K562 (cell line): ENCODE data around the gene CCN5. TPM values are rescaled to one million over a fixed set of nuclear protein-coding genes. Genes with fewer than 3 reads are reported as not detected.

Experiments used
- ATAC-seq: fragments of 200-7000 bp; cut with Tn5 transposase; 3 replicates; pipeline ENCODE4 v1.9.1; 2020; ENCODE audit warnings: moderate library complexity
- BruUV-seq: library from RNA; stranded (reverse); fragments of 400-500 nt; replicated peaks from 2 replicates; lab custom pipeline; 2021; lab: Mats Ljungman, UMichigan
- CTCF ChIA-PET: fragments of 300-600 bp; formaldehyde crosslinking; extraction: SDS; loops from one replicate; lab custom pipeline; 2021; ENCODE audit warnings: low intra/inter-chr PET ratio; lab: Yijun Ruan, JAX
- POLR2A ChIA-PET: fragments of 300-600, 350-650 bp; sonication (Branson Sonifier 250); formaldehyde crosslinking; extraction: SDS; loops from one replicate; lab custom pipeline; 2021; ENCODE audit warnings: antibody characterized with exemption, inconsistent platforms; lab: Yijun Ruan, JAX
- DNase-seq, 4 experiments: peaks; one replicate each; pipeline versions ENCODE4 v3.0.0 to v3.0.0-alpha.2; 2011 to 2018; ENCODE audit warnings: low spot score in 3 of 4, mixed read lengths in 3 of 4; ENCODE audit errors: extremely low read depth in 1 of 4
- FAIRE-seq: peaks from 2 replicates; lab custom pipeline; 2011; peaks lifted over from hg19 to GRCh38; lab: Jason Lieb, UNC
- H2AFZ ChIP-seq: 2 replicates; pipeline ENCODE4 v1.6.0; 2011; ENCODE audit warnings: low read depth, low read length, control low read depth, inconsistent platforms
- H3K27ac ChIP-seq: fragments of 200-600 bp; 3 replicates; pipeline ENCODE4 v1.8.0; 2011; ENCODE audit warnings: low read depth, mild to moderate bottlenecking, control low read depth, inconsistent platforms, low read length, moderate library complexity, mixed read lengths; ENCODE audit errors: extremely low read depth
- H3K27me3 ChIP-seq, 2 experiments: fragments of 300-600 bp in 1 of 2; 2 replicates in 1 of 2; 3 replicates in 1 of 2; pipeline versions ENCODE4 v1.6.0 to v1.8.0; 2011; ENCODE audit warnings: inconsistent platforms in 2 of 2, low read length in 2 of 2, mild to moderate bottlenecking in 1 of 2, mixed read lengths in 1 of 2, moderate library complexity in 1 of 2; ENCODE audit not compliant: control insufficient read depth in 2 of 2, insufficient read depth in 2 of 2
- H3K36me3 ChIP-seq: fragments of 300-600 bp; 3 replicates; pipeline ENCODE4 v1.8.0; 2011; ENCODE audit warnings: mild to moderate bottlenecking, low read length, inconsistent platforms; ENCODE audit not compliant: control insufficient read depth, insufficient read depth
- H3K4me1 ChIP-seq, 2 experiments: fragments of 200-600 bp in 1 of 2; replicated peaks in 1 of 2; 2 replicates in 1 of 2; 3 replicates in 1 of 2; pipeline versions ENCODE4 v1.5.1 to v1.8.0; 2011; ENCODE audit warnings: inconsistent platforms in 2 of 2, low read length in 2 of 2, mild to moderate bottlenecking in 1 of 2, mixed read lengths in 1 of 2, moderate library complexity in 1 of 2; ENCODE audit not compliant: control insufficient read depth in 2 of 2, insufficient read depth in 2 of 2
- H3K4me2 ChIP-seq: 2 replicates; pipeline ENCODE4 v1.6.1; 2011; ENCODE audit warnings: low read length, control low read depth, inconsistent platforms, mixed read lengths; ENCODE audit not compliant: insufficient read depth
- H3K4me3 ChIP-seq: fragments of 200-600 bp; sonication (generic), shearing (Covaris generic); 2 replicates; pipeline ENCODE4 v1.5.1; 2016; ENCODE audit warnings: control low read depth, inconsistent platforms
- H3K79me2 ChIP-seq: fragments of 200-600 bp; 3 replicates; pipeline ENCODE4 v1.8.0; 2011; ENCODE audit warnings: low read length, inconsistent platforms; ENCODE audit not compliant: control insufficient read depth, insufficient read depth
- H3K9ac ChIP-seq, 2 experiments: 2 replicates each; pipeline versions ENCODE4 v1.6.0 to v1.6.1; 2011; ENCODE audit warnings: low read depth in 2 of 2, low read length in 2 of 2, control low read depth in 1 of 2, inconsistent platforms in 1 of 2, mild to moderate bottlenecking in 1 of 2, mixed read lengths in 1 of 2; ENCODE audit not compliant: insufficient read depth in 1 of 2
- H3K9me1 ChIP-seq: one replicate; pipeline ENCODE4 v1.6.0; 2011; ENCODE audit warnings: inconsistent platforms, mild to moderate bottlenecking, low read length, moderate library complexity; ENCODE audit not compliant: control insufficient read depth, insufficient read depth
- H3K9me3 ChIP-seq: replicated peaks from 2 replicates; pipeline ENCODE4 v1.5.1; 2011; ENCODE audit warnings: low read depth, low read length, inconsistent platforms; ENCODE audit not compliant: control insufficient read depth, insufficient read depth
- H4K20me1 ChIP-seq: replicated peaks from 2 replicates; pipeline ENCODE4 v1.6.1; 2011; ENCODE audit warnings: low read length, inconsistent platforms, mixed read lengths; ENCODE audit not compliant: control insufficient read depth, insufficient read depth
- BACH1 ChIP-seq: fragments of 200-800 bp; sonication (Bioruptor generic); IDR thresholded peaks from 2 replicates; pipeline ENCODE4 v1.6.1; 2016; ENCODE audit warnings: missing genetic modification characterization, missing compliant biosample characterization
- BCOR ChIP-seq: fragments of 450-650 bp; IDR thresholded peaks from 2 replicates; pipeline ENCODE4 v1.6.1; 2016
- ELF1 ChIP-seq: fragments of 200-800 bp; sonication (Bioruptor generic); IDR thresholded peaks from 2 replicates; pipeline ENCODE4 v1.6.1; 2016; ENCODE audit warnings: missing genetic modification characterization, missing compliant biosample characterization
- FUS ChIP-seq: fragments of 200-400 bp; formaldehyde crosslinking; optimal IDR thresholded peaks from 2 replicates; pipeline ENCODE3; 2017; ENCODE audit warnings: low read depth, low read length
- HLTF ChIP-seq: fragments of 450-650 bp; IDR thresholded peaks from 2 replicates; pipeline ENCODE4 v1.6.1; 2016
- NBN ChIP-seq: fragments of 450-650 bp; IDR thresholded peaks from 2 replicates; pipeline ENCODE4 v1.6.1; 2016; ENCODE audit warnings: low read depth, mild to moderate bottlenecking
- SAFB ChIP-seq: fragments of 200-400 bp; formaldehyde crosslinking; IDR thresholded peaks from 2 replicates; pipeline ENCODE4 v1.6.1; 2017; ENCODE audit warnings: low read depth, low read length, borderline replicate concordance
- SUPT5H ChIP-seq: fragments of 450-650 bp; IDR thresholded peaks from 2 replicates; pipeline ENCODE4 v1.6.1; 2016
- ZNF134 ChIP-seq: fragments of 250-450 bp; sonication (Bioruptor Pico); conservative IDR thresholded peaks from 2 replicates; pipeline ENCODE4 v1.4.0; 2020
- ZNF175 ChIP-seq: fragments of 200-800 bp; sonication (Bioruptor generic); IDR thresholded peaks from 2 replicates; pipeline ENCODE4 v1.6.1; 2016; ENCODE audit warnings: low read depth, mild to moderate bottlenecking, missing genetic modification characterization, missing compliant biosample characterization
- ZNF263 ChIP-seq: sonication (generic); formaldehyde crosslinking; IDR thresholded peaks from 2 replicates; pipeline ENCODE4 v1.8.0; 2022; ENCODE audit warnings: mild to moderate bottlenecking, missing genetic modification reagents, borderline replicate concordance
- ZNF282 ChIP-seq: sonication (generic); formaldehyde crosslinking; IDR thresholded peaks from 2 replicates; pipeline ENCODE4 v1.8.1; 2023; ENCODE audit warnings: missing genetic modification reagents
- WGBS: fragments of 100-300 bp; shearing (Covaris generic); methylation state at CpG from one replicate; pipeline ENCODE4 v1.1.6; 2016; ENCODE audit warnings: low coverage, mixed read lengths; ENCODE audit not compliant: insufficient coverage; ENCODE audit errors: missing lambda C conversion rate; 5-methylcytosine and 5-hydroxymethylcytosine counted together
- in situ Hi-C: fragments of 300-500 bp; cut with MboI; formaldehyde crosslinking; loops from 4 replicates; pipeline ENCODE4 v1.15.0; 2018; ENCODE audit warnings: inconsistent platforms, mixed read lengths
- intact Hi-C: fragments of 100-400 bp; cut with micrococcal nuclease; formaldehyde crosslinking; loops from 2 replicates; pipeline ENCODE4 v1.14.2; 2022
- polyA plus RNA-seq, 8 experiments: library from polyadenylated mRNA; depleted of rRNA in 4 of 8; stranded (reverse) in 5 of 8; unstranded in 3 of 8; fragments of >200 nt; fragmentation: Nextera tagmentation in 2 of 8; fragmentation: Illumina TruSeq in 1 of 8; extraction: Ambion mirVana in 2 of 8; extraction: Trizol in 1 of 8; gene quantifications; 2 replicates each; pipeline versions ENCODE4 v1.2.1 to v1.2.3, GENCODE V29; 2011 to 2014; ENCODE audit warnings: inconsistent platforms in 1 of 8, missing spikeins in 1 of 8
- total RNA-seq, 7 experiments: library from RNA; depleted of rRNA in 6 of 7; stranded (reverse); fragments of >200 nt in 6 of 7; fragmentation: Illumina TruSeq in 2 of 7; extraction: Trizol in 2 of 7; gene quantifications; 2 replicates each; pipeline versions ENCODE4 v1.2.1 to v1.2.3, GENCODE V29; 2011 to 2021; ENCODE audit warnings: low replicate concordance in 1 of 7
- TF ChIP-seq, protein P1 (sequence below), 2 experiments: IDR thresholded peaks; 2 replicates each; pipeline ENCODE4 v1.6.1; 2011; ENCODE audit warnings: borderline replicate concordance in 1 of 2, control low read depth in 1 of 2, low read depth in 1 of 2, low read length in 1 of 2, mild to moderate bottlenecking in 1 of 2, mixed read lengths in 1 of 2, moderate library complexity in 1 of 2; ENCODE audit not compliant: insufficient read depth in 1 of 2, insufficient read length in 1 of 2, poor library complexity in 1 of 2, severe bottlenecking in 1 of 2; ENCODE audit errors: extremely low read depth in 1 of 2
- TF ChIP-seq, protein P2 (sequence below): fragments of 450-650 bp; IDR thresholded peaks from 2 replicates; pipeline ENCODE4 v1.6.1; 2016; ENCODE audit warnings: antibody characterized with exemption
- TF ChIP-seq, protein P3 (sequence below): fragments of 450-650 bp; IDR thresholded peaks from 2 replicates; pipeline ENCODE4 v1.6.1; 2016; ENCODE audit warnings: missing biosample characterization, missing genetic modification characterization
- TF ChIP-seq, protein P4 (sequence below), 2 experiments: fragments of 450-650 bp in 1 of 2; IDR thresholded peaks; 2 replicates each; pipeline ENCODE4 v1.6.1; 2011 to 2017; ENCODE audit warnings: low read depth in 2 of 2, antibody characterized with exemption in 1 of 2, borderline replicate concordance in 1 of 2, low read length in 1 of 2, mild to moderate bottlenecking in 1 of 2, mixed read lengths in 1 of 2; ENCODE audit not compliant: control insufficient read depth in 1 of 2

The CCN5 gene
- total and polyA plus RNA-seq, 9 of the 15 experiments (the other 6 are each of a cell fraction or from before 2014, with no cell fraction given), result not detected

DNA sequence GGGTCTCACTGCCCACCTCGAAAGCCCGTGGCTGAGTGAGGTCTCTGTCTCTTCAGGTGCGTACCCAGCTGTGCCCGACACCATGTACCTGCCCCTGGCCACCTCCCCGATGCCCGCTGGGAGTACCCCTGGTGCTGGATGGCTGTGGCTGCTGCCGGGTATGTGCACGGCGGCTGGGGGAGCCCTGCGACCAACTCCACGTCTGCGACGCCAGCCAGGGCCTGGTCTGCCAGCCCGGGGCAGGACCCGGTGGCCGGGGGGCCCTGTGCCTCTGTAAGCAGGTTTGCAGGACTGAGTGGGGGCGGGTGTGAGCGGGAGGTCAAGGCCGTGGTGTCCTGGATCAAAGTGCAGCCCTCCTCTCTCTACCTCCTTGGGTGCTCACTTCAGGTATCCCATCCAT is 4.7 kb downstream of the CCN5 start (continued):
- TF ChIP-seq, protein P1, sequence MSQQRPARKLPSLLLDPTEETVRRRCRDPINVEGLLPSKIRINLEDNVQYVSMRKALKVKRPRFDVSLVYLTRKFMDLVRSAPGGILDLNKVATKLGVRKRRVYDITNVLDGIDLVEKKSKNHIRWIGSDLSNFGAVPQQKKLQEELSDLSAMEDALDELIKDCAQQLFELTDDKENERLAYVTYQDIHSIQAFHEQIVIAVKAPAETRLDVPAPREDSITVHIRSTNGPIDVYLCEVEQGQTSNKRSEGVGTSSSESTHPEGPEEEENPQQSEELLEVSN (IDR thresholded peaks at IDR 0.05; ENCODE audit: borderline replicate concordance in 1 of 2, extremely low read depth in 1 of 2, insufficient read depth in 1 of 2, insufficient read length in 1 of 2, low read depth in 1 of 2, low read length in 1 of 2, poor library complexity in 1 of 2, severe bottlenecking in 1 of 2), result no peak
- TF ChIP-seq, protein P2, sequence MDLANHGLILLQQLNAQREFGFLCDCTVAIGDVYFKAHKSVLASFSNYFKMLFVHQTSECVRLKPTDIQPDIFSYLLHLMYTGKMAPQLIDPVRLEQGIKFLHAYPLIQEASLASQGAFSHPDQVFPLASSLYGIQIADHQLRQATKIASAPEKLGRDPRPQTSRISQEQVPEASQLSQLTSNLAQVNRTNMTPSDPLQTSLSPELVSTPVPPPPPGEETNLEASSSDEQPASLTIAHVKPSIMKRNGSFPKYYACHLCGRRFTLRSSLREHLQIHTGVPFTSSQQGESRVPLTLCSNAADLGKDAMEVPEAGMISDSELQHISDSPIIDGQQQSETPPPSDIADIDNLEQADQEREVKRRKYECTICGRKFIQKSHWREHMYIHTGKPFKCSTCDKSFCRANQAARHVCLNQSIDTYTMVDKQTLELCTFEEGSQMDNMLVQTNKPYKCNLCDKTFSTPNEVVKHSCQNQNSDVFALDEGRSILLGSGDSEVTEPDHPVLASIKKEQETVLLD, result no peak
- TF ChIP-seq, all 486 proteins: peak for 0

DNA sequence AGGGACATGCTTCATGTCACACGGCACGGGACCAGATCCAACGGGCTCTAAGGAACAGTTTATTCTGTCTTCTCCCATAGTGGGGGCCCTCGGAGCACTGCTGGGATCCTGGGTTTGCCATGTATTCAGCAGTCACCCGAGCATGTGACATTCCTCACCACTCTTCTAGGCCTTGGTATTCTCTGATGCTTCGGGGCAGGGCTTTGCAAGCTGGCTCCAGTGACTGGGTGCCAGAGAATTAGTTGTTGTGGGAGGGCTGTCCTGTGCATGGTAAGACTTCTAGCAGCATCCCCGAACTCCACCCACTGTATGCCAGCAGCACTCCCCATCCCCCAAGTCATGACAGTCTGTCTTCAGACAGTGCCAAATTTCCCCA is 5.4 kb downstream of the CCN5 start:
- Histone ChIP-seq H3K36me3 (no peaks in the 10 kb centered on the region), H3K9me1 (no peaks in the 10 kb centered on the region), H3K27me3 (peaks cover 34 to 74% of the 10 kb centered on the region in 2 experiments), H3K4me3 (no peak overlapping the region), H3K9ac (no peak overlapping the region), H3K79me2 (no peaks in the 10 kb centered on the region), H2AFZ (no peak overlapping the region), H3K9me3 (no peaks in the 10 kb centered on the region), H4K20me1 (peaks cover 11% of the 10 kb centered on the region; the same call in 1 of the 2 replicates), H3K4me2 (no peak overlapping the region), H3K4me1 (peaks cover 0 to 10% of the 10 kb centered on the region in 2 experiments; a peak in 2 of 5 replicates), H3K27ac (no peak overlapping the region)
- ChIA-PET CTCF (no interaction called here), POLR2A (no interaction called here)
- BruUV-seq, result no TSS peak
- in situ Hi-C loops, result no loop called here
- DNase-seq (no peak), ATAC-seq (no peak), FAIRE-seq (no peak)
- 0% methylated on average over 7 of the region's 7 CpGs for WGBS
- intact Hi-C loops, result no loop called here
- TF ChIP-seq, protein P3, sequence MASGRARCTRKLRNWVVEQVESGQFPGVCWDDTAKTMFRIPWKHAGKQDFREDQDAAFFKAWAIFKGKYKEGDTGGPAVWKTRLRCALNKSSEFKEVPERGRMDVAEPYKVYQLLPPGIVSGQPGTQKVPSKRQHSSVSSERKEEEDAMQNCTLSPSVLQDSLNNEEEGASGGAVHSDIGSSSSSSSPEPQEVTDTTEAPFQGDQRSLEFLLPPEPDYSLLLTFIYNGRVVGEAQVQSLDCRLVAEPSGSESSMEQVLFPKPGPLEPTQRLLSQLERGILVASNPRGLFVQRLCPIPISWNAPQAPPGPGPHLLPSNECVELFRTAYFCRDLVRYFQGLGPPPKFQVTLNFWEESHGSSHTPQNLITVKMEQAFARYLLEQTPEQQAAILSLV (tag), result no peak
- TF ChIP-seq ZNF282 (CRISPR knock-in tag) (no peak), ZNF263 (CRISPR knock-in tag) (no peak), BCOR (no peak), ZNF175 (no peak), ZNF134 (CRISPR knock-in tag) (no peak), NBN (no peak), HLTF (no peak), SUPT5H (no peak), BACH1 (tag) (no peak), SAFB (no peak), FUS (no peak), ELF1 (no peak)
- TF ChIP-seq, protein P4, sequence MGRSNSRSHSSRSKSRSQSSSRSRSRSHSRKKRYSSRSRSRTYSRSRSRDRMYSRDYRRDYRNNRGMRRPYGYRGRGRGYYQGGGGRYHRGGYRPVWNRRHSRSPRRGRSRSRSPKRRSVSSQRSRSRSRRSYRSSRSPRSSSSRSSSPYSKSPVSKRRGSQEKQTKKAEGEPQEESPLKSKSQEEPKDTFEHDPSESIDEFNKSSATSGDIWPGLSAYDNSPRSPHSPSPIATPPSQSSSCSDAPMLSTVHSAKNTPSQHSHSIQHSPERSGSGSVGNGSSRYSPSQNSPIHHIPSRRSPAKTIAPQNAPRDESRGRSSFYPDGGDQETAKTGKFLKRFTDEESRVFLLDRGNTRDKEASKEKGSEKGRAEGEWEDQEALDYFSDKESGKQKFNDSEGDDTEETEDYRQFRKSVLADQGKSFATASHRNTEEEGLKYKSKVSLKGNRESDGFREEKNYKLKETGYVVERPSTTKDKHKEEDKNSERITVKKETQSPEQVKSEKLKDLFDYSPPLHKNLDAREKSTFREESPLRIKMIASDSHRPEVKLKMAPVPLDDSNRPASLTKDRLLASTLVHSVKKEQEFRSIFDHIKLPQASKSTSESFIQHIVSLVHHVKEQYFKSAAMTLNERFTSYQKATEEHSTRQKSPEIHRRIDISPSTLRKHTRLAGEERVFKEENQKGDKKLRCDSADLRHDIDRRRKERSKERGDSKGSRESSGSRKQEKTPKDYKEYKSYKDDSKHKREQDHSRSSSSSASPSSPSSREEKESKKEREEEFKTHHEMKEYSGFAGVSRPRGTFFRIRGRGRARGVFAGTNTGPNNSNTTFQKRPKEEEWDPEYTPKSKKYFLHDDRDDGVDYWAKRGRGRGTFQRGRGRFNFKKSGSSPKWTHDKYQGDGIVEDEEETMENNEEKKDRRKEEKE (IDR thresholded peaks at IDR 0.05; ENCODE audit: borderline replicate concordance in 1 of 2, control insufficient read depth in 1 of 2, low read depth in 2 of 2, low read length in 1 of 2), result no peak
